Eye (tissue), 1 donor: ENCODE measurements around the gene MSRB3.

Experiments used
- DNase-seq: peaks from one replicate; pipeline ENCODE4 v3.0.0-alpha.2; 2015

The MSRB3 gene

DNA sequence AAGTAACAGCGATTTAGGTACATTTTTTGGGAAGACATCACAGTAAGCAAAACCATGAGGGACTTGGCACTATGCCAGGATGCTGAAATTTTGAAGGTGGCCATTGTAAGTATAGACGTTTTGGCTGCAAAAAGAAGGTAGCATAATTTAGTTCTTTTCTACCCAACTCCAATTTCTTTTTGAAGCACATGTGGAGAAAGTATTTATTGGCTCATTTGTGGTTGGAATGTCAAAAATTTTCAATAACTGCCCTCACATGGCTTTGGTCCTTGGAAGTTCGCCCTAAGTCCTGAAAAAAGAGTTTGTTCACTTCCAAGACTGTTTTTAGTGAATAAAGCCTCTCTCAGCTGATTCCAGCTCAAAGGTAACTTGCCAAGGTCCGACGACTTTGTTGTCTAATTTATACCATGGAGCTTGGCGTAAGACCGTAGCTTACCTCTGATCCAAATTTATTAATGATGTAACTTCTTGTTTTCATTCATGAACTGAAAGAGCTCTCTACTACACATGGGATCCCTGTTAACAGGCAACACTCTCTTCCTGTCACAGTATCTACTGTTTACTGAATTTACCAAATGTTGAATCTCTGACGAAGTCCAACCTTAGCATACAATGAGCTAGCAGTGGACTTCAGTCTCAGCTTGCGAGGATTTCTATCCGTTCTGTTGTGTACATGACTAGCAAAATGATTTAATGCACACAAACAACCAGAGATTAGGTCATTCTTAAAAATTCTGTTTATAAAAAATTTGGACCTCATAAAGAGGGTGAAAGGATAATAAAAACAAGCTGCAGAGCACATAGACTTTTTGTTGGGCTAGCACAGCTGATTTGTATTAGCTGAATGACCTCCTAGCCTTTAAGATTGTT lies 49.0 kb downstream of the MSRB3 start:
- peak; percentile 64 for DNase-seq

DNA sequence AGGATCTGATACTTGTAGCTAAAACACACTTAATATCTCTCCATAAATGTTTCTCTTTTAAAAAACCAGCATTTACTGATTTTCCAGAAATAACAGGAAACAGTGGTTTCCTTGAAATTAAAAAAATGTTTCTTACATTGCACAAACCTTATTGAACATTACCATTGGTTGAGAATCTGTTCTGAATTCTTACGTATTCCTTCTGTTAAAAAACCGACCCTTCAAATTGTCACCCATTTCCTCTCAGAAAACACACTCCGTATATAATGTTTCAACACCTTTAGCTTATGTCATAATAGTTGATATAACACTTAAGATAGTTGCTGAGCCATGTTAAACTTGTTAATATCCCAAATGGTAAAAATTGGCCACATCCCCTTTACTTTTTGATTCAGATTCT lies 51.2 kb downstream of the MSRB3 start:
- no peak for DNase-seq

DNA sequence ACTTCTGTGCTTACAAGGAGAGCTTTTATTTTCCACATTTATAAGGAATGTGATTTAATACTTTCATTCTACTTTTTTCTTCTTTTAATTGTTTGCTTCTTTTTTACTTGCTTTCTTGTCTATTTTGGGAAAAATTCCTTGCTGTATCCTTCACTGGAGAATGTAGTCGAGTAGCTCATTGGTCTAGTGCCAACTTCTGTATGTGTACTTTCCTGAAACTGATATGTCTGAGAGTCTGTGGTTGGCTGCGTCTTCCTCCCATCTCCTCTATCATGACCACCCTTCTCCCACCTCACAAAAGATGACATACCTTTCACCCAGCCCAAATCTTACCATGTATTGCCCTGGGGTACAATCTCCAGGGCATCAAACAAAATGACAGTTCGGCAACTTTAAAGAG lies 51.8 kb downstream of the MSRB3 start:
- DNase-seq, result peak; percentile 27

DNA sequence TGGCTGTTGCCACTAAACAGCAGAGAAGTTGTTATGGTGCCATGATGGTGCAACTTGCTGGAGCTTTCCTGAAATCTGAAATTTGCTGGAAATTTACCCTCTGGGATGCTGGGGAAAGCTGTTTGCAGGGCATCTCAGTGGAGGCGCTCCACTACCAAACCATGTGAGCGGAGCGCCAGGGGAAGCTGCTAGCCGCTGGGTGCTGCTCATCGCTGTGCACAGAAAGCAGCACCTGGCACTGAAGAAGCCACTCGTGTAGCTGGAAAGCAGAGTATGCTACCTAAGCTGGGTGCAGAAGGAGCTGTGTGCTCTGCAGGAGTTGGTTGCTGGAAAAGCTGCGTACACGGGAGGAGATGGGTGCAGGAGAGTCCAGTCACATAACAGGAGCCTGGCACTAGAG lies 53.0 kb downstream of the MSRB3 start:
- no peak for DNase-seq

DNA sequence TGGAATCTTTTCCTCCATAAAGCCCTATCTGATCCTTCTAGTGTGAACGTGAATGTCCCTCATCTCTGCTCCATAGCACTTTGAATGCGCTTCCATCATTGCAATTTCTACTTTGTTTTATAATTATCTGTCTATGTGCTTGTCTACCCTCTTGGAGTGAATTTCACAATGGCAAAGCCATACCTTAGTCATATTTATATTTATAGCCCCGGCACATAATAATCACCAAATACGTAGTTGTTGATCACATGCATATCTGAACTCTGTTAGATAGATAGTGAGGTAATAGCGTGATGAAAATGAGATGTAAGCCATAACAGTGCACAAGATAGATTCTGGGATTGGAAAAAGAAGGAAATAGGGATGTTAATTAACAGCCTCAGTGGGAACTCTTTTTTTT lies 55.2 kb downstream of the MSRB3 start:
- DNase-seq, result no peak

DNA sequence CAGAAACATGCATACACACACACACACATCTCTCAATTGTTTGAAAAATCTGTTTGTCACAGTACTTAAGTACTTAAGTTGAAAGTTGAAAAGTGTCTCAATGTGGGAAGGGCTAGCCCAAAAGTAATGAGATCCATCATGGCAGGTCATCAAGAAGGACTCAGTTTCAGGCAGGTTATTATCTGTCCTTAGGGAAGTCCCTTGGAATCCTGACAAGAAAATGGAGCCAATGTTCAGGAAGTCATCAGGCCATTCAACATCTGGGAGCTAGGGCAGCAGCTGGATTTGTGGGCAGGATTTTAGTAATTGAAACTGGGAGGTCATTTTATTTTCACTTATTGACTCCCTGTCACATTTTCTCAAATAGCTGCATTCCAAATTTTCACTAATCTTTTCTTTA lies 56.0 kb downstream of the MSRB3 start:
- peak; percentile 40 for DNase-seq

DNA sequence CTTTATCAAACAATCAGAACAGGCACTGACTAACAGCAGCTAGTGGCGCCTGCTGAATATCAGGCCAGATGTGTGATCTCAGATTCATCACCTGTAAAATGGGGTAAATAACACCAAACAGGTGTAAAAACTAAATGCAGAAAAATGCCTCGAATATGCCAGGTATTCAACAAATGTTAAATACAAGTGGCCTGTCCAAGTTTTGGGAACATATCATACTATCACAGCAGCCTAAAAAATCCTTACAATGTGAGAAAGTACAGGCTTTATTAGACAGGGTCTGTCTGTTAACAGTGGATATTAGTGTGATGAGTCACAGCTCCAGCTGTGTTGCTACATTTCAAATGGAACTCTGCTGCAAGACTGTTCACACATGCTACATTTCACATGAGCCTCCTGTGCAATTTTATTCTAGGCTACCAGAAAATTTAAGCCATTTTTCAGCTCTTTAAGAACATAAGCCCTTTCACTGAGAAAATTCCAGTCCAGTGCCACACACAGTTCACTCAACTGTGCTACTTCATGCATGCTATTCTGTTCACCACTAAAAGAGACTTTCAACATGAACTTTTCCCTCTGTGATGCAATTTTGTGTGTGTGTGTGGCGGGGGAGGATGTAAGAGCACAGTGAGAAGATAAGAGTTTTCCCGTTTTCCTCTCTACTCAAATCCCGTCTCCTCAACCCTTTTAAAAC lies 56.7 kb downstream of the MSRB3 start:
- peak; percentile 65 for DNase-seq

DNA sequence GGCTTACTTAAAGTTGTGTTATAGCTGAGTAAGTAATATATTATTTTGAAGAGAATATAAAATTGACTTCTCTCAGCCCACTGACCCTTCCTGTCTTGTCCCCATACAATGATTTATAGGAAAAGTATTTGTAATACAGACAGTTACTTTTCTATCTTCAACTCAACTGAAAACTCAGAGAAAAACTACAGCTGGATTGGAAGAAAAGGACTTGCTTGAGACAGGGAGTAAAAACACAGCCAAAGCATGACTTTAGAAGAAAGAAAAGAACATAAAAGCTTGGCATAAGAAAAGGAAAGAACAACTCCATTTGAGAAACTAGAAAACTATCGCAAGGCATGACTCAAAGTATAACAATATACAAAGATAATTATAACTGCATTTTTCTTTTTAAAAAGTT lies 57.5 kb downstream of the MSRB3 start:
- DNase-seq, result no peak

DNA sequence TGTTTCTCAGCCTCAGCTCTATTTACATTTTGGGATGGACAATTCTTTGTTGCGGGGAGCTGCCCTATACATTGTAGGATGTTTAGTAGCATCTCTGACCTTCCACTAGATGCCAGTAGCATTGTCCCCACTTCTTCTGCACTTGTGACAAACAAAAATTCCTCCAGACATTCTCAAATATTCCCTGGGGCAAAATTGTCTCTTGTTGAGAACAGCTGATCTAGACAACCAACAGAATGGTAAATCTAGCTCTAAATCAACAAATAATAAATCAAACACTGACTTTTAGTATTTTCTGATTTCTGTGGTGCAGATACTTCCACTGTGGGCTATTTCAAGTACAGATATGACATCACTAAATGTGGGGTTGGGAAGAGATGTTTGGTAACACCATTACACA lies 60.7 kb downstream of the MSRB3 start:
- DNase-seq, result no peak

DNA sequence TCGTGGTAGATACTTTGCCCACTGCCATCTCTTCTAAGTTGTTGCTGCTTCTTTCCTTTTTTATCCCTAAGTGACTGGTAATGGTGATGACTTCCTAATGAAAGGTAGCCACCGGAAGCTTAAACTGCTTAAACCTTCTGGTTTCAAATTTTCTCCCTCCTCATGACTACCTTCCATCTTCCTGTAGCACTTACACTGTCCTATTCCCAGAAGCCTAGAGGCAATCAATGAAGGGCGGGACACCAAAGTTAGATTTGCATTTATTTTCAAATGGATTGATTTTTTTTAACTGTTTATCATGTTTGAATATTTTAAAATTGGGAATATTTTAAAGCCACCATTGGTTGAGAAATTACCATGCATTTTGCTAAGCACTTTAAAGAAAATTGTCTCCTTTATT lies 64.7 kb downstream of the MSRB3 start:
- no peak for DNase-seq

DNA sequence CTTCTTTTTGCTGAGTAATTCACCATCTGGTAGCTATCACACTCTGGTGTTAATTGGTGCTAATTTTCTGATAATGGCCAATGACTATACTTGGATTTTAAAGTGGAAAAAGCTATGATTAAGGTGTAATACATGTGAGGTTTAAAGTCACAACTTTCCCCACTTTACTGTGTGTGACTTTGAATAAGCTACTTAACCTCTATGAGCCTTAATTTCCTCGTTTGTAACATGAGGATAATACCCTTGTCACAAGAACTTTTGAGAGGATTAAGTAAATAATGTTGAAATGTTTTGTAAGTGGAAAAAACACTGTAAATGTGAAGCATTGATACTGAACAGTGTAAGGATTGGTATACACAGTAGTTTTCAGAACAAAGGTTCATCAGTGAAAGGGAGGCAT lies 65.3 kb downstream of the MSRB3 start:
- no peak for DNase-seq

DNA sequence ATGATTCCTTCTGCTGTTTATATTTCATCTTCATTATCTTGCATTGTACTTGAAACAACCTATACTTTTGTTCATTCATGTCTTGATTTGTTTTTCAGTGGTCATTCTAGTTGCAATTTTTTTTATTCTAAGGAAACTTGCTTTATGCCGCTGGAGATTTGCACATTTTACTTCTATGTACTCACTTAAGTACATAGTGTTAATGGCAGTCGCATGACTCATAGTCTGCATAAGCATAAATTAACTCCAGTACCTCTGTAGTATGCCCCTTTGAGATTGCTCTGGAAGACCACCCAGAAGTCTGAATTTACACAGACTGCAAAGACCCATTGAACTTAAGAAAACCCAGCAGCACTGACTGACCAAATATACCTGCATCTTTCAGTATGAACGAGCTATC lies 77.0 kb downstream of the MSRB3 start:
- DNase-seq, result no peak

DNA sequence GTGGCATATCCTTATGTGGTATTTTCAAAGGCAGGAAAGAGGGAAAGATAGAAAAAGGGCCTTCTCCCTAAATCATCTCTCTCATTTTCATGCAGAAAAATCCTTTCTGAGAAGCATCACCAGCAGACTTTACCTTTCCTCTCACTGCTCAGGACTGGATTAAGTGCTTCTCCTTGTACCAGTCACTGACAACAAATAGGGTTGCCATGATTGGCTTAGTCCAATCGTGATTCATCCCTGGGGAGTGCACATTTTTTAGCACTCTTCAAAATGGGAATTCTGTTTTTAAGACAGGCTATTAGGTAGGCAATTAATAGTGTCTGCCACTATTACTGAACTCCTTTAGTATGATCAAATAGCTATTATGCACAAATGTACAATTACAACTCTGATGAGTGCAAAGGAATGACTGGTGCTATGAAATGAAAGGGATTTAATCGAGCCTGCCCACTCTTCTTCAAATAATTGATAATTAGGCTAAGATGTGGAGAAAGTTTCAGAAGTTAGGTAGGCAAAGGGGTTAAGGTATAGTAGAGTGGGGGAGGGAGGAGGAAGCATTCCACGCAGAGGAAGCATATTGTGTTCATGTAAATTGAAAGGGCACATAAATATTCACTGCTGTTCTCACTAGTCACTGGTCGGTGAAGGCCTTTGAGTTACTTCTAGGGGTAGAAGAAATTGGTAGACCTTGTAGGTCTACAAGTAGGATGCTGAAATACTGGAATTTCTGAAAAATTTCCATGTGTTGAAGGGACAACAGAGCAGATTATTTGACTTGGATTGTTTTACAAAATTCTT lies 84.0 kb downstream of the MSRB3 start:
- no peak for DNase-seq

DNA sequence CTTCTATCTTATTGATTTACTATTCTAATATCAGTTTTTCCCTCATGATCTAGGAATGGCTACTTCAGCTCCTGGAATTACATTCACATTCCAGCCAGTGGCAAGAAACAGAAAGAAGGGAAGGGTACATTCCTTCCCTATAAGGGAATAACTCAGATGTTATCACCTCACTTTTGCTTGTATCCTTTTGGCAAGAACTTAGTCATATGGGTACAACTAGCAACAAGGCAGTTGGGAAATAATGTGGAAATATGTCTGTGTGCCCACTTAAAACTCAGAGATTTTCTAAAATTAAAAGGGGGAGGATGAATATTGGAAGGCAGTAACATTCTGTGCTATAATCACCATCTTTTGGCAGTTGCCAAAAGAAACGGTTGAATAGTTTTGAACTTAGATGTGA lies 85.6 kb downstream of the MSRB3 start:
- DNase-seq, result no peak

DNA sequence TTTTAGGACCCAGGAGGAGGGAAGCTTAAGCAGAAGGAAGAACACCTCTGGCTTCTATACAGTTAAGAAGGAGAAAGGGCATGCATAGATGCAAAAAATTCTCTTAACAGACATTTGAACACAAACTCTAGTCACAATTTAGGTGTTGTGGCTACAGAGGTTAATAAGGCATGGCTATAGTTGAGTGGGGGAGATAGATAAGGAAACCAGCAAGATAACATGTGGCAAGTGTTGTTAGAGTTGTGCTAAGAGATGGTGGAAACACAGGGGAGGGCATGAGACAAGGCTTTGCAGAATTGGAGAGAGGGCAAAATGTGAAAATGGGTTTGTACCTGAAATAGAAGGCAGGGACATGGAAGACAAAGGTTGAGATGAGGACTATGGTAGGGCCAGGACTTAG lies 88.9 kb downstream of the MSRB3 start:
- no peak for DNase-seq

DNA sequence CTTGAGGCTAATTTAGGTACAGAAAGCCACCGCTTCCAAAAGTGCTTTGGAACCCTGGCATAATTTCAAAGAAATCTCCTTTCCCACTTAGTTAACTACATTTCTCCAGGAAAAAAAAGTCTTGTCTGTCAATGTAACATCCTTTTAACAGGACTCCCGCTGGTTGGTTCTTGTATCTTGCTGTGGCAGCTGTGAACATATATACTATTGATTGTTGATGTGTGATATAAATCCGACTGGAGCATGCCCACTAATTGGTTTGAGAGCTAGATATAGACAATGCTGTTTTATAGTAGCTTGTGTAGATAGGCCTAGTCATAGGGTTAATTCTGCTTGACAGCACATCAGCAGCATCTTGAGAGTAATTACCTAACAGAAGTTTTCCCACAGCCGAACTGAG lies 89.6 kb downstream of the MSRB3 start:
- DNase-seq, result peak; percentile 82

DNA sequence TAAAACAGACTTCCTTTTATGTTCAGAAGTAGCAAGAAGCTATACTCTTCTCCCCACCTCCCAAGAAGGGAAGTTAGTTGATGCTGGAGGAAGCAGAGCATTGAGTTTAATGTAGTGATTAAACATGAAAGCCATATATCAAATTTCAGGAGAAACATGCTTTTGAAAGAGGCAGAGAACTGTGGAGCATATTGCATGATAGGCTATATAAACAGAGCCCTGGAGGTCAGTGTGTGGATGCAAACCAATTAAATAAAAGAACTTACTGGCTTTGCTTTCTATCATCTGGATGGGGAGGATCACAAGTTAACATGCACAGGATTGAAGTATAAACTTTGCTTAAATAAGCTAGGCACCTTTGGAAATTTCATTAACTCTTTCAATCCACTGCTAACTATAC lies 94.1 kb downstream of the MSRB3 start:
- DNase-seq, result no peak

DNA sequence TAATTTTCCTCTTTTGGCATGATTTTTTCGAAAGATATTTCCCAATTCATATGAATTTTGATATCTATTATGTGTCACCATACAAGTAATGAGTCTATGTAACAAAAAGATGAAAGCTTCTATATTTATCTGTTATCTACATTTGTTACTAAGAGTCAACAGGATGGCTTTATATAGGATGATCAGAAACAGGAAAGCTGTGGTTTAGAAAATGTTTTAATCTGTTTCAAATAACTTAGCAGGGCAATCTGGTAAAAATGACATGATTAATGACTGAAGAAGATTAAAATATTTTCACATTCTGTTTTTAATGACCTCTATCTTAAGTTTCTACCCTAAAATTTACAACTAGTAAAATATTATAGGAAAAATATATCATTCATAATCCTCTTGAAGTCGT lies 105.8 kb downstream of the MSRB3 start:
- DNase-seq, result no peak

DNA sequence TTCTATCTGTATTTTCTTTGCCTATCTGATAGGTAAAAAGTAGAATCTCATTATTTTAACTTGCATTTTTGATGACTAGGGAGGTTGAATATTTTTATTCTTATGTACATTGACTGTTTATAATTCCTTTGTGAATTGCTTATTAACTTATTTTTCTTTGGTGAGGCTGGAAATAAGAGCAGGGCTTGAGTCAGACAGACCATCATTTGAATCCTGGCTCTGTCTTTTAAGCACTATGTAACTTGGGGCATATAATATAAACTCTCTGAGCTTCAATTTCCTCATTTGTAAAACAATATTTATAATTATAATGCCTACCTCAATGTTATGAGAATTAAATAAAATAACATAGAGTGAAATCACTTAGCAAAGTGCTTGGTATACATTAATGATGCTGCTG lies 108.9 kb downstream of the MSRB3 start:
- no peak for DNase-seq

DNA sequence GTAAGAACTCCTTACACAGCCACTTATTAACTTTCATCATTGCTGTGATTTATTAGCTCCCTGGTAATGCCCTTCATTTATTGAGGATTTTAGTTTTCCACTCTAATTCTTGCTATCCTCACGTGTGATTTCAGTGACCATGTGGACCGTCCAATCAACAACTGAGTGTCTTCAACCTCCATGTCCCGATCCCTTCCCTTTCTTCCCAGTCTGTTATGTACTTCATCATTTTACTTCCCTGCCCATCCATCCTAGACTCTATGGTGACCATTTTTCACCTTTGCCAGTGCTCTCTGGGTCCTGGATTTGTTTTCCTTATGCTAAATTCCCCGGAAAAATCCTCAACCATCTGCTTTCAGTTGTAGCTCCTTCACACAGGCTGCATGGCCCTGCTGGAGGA lies 111.0 kb downstream of the MSRB3 start:
- no peak for DNase-seq

DNA sequence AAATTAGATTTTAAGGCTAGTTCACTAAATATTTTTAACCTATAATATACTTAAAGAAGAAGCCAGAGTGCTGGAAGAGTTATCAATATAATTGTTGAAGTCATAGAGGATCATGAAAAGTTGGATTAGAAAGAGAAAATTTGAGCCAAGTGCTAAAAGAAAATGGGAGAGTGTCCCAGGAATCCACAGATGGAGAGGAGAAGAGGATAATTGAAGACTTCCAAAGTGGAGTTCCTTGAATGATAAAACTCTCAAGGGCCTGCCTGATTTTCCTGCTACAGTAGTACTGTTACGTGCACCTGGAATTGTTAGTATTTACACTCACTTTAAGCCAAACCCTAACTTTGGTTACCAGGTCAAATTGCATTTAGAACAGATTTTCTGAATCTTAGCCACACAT lies 113.2 kb downstream of the MSRB3 start:
- no peak for DNase-seq

DNA sequence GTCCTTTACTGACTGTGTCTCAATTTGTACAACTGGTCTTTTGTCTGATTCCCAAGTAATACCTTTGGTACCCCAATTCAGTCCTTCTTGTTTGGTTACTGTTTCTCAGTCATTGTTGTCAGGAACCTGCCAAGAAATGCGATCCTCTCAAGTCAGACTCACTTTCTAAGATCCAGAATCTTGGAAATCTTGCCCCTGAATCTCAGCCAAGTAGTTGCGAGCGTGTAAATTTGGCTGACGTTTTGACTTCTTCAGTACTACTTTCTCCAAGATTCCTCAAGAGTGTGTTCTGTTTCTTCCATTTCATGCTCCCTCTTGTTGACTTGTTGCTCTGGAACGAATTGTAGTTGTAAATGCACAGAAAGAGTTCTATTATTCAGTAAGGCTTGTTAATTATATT lies 114.0 kb downstream of the MSRB3 start:
- no peak for DNase-seq

DNA sequence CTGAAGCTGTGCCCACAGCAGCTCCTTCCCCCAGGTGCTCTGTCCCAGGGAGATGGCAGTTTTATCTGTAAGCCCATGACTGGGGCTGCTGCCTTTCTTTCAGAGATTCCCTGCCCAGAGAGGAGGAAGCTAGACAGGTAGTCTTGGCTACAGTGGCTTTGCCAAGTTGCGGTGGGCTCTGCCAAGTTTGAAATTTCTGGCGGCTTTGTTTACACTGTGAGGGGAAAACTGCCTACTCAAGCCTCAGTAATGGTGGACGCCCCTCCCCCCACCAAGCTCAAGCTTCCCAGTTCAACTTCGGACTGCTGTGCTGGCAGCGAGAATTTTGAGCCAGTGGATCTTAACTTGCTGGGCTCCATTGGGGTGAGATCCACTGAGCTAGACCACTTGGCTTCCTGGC lies 124.7 kb downstream of the MSRB3 start:
- DNase-seq, result no peak
